ENCODE data around the gene GTF2I.

The GTF2I gene

DNA sequence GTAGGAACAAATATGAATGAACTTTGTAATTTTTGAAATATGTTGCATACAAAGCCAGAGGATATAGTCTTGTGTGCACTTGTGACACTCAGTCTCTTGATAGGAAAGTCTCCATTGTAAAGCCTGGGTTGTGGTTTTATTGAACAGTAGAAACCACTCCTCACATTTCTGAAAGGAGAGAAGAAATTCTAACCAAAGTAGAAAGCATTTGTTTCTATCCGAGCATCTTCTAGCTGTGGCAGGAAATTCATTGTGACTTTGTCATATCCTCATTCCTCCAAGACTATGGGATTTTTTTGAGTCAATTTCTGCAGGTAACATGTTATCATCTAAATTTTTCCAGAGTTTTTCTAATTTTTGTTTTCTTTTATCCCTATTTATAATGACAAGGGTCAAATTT lies 60.8 kb downstream of the GTF2I start:
- TF ChIP-seq SIN3A (IDR thresholded peaks at IDR 0.05; ENCODE audit: borderline replicate concordance, insufficient read depth, low read length) (no peak), TAF1 (IDR thresholded peaks at IDR 0.05; ENCODE audit: borderline replicate concordance, insufficient read depth, low read length) (no peak), POLR2AphosphoS5 (IDR thresholded peaks at IDR 0.05; ENCODE audit: low read depth, low read length) (no peak), FOXP2 (optimal IDR thresholded peaks at IDR 0.05; ENCODE audit: borderline replicate concordance, extremely low read depth, extremely low read length, insufficient read depth) (no peak)
- TF ChIP-seq, protein P1, sequence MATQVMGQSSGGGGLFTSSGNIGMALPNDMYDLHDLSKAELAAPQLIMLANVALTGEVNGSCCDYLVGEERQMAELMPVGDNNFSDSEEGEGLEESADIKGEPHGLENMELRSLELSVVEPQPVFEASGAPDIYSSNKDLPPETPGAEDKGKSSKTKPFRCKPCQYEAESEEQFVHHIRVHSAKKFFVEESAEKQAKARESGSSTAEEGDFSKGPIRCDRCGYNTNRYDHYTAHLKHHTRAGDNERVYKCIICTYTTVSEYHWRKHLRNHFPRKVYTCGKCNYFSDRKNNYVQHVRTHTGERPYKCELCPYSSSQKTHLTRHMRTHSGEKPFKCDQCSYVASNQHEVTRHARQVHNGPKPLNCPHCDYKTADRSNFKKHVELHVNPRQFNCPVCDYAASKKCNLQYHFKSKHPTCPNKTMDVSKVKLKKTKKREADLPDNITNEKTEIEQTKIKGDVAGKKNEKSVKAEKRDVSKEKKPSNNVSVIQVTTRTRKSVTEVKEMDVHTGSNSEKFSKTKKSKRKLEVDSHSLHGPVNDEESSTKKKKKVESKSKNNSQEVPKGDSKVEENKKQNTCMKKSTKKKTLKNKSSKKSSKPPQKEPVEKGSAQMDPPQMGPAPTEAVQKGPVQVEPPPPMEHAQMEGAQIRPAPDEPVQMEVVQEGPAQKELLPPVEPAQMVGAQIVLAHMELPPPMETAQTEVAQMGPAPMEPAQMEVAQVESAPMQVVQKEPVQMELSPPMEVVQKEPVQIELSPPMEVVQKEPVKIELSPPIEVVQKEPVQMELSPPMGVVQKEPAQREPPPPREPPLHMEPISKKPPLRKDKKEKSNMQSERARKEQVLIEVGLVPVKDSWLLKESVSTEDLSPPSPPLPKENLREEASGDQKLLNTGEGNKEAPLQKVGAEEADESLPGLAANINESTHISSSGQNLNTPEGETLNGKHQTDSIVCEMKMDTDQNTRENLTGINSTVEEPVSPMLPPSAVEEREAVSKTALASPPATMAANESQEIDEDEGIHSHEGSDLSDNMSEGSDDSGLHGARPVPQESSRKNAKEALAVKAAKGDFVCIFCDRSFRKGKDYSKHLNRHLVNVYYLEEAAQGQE (IDR thresholded peaks at IDR 0.05; ENCODE audit: insufficient read depth in 1 of 2, low read depth in 2 of 2, low read length in 2 of 2) = no peak

DNA sequence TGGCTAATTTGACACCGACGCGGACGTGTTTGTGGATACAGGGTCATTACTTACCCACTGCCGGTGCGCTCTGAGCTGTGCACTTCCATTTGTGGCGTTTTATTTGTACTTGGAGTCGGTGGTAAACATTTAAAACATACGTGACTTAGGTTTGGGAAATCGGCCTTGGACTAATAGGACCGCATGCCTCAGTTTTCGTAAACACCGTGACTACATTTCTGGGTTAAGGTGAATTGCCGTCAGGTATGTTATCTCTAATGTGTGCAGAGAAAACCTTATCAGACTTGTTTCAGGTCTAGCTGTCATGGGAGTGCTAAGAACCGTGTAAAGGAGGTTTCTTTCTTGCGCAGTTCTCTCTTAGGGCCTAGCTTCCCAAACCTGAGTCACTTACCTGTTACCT lies 64.6 kb downstream of the GTF2I start:
- TF ChIP-seq, protein P1 (IDR thresholded peaks at IDR 0.05; ENCODE audit: insufficient read depth in 1 of 2, low read depth in 2 of 2, low read length in 2 of 2) = no peak
- TF ChIP-seq SIN3A (IDR thresholded peaks at IDR 0.05; ENCODE audit: borderline replicate concordance, insufficient read depth, low read length) (no peak), FOXP2 (optimal IDR thresholded peaks at IDR 0.05; ENCODE audit: borderline replicate concordance, extremely low read depth, extremely low read length, insufficient read depth) (no peak), POLR2AphosphoS5 (IDR thresholded peaks at IDR 0.05; ENCODE audit: low read depth, low read length) (no peak), TAF1 (IDR thresholded peaks at IDR 0.05; ENCODE audit: borderline replicate concordance, insufficient read depth, low read length) (no peak)

DNA sequence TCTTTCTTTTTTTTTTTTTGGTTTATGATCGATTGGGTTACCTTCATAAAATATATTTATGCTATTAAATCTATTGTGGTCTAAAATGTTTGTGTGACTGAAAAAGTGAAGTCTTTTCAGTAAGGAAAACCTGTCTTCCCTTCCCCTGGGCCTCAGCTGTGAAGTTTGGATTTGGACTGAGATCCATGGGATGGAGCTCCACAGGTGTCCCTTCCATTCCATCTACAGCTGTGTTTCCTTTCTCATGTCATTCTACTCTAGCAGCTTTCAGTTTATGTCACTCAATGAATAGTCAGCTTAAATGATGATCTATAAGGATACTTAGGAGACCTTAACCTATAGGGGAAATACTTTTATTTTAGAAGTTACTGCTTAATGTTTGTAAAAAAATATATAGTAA lies 68.3 kb downstream of the GTF2I start:
- TF ChIP-seq FOXP2 (optimal IDR thresholded peaks at IDR 0.05; ENCODE audit: borderline replicate concordance, extremely low read depth, extremely low read length, insufficient read depth) (no peak), POLR2AphosphoS5 (IDR thresholded peaks at IDR 0.05; ENCODE audit: low read depth, low read length) (no peak), SIN3A (IDR thresholded peaks at IDR 0.05; ENCODE audit: borderline replicate concordance, insufficient read depth, low read length) (no peak), TAF1 (IDR thresholded peaks at IDR 0.05; ENCODE audit: borderline replicate concordance, insufficient read depth, low read length) (no peak)
- TF ChIP-seq, protein P1 (IDR thresholded peaks at IDR 0.05; ENCODE audit: insufficient read depth in 1 of 2, low read depth in 2 of 2, low read length in 2 of 2) = no peak

DNA sequence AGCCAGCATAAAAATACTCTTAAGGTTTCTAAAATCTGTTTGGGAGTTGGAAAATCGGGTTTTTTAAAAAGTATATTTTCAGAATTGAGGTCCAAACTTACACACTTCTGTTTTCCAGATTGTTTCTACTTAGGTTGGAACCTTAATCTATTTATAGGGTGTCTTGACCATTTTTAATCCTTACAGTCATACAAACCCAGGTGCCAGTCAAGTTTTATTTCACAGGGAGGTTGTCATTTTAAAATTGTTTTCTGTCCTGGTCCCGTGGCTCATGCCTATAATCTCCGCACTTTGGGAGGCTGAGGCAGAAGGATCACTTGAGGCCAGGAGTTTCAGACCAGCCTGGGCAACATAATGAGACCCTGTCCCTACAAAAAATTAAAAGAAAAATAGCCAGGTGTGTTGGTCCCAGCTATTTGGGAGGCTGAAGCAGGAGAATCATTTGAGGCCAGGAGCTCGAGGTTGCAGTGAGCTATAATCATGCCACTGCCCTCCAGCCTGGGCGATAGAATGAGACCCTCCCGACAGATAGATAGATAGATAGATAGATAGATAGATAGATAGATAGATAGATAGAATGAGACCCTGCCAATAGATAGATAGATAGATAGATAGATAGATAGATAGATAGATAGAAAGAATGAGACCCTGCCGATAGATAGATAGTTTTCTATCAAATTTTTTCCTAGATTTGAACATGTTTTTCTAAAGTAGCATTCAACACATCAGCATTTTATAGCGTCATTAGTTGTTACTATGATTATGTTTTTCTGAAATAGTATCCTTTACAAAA lies 69.0 kb downstream of the GTF2I start:
- TF ChIP-seq, protein P1 (IDR thresholded peaks at IDR 0.05; ENCODE audit: insufficient read depth in 1 of 2, low read depth in 2 of 2, low read length in 2 of 2) = no peak
- no peak for TF ChIP-seq SIN3A (IDR thresholded peaks at IDR 0.05; ENCODE audit: borderline replicate concordance, insufficient read depth, low read length)
- TF ChIP-seq TAF1 (IDR thresholded peaks at IDR 0.05; ENCODE audit: borderline replicate concordance, insufficient read depth, low read length) = no peak
- TF ChIP-seq FOXP2 (optimal IDR thresholded peaks at IDR 0.05; ENCODE audit: borderline replicate concordance, extremely low read depth, extremely low read length, insufficient read depth) = no peak
